ENCODE data around the gene WDR4.
"Not testable (repeated sequence)": the region's sequence is repeated elsewhere in the genome, so short reads cannot be mapped to it uniquely, and the experiment has no call there.

Gene WDR4, protein sequence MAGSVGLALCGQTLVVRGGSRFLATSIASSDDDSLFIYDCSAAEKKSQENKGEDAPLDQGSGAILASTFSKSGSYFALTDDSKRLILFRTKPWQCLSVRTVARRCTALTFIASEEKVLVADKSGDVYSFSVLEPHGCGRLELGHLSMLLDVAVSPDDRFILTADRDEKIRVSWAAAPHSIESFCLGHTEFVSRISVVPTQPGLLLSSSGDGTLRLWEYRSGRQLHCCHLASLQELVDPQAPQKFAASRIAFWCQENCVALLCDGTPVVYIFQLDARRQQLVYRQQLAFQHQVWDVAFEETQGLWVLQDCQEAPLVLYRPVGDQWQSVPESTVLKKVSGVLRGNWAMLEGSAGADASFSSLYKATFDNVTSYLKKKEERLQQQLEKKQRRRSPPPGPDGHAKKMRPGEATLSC

GRCh38 chr21:42878993-42879787, at the start of gene WDR4:
TSS of gene WDR4 (minus strand) at chr21:42879539. CDS start at chr21:42879495, 44 bp downstream.
- Mint-ChIP-seq H3K4me1 (peaks cover 27% of the 10 kb centered on the region), H3K36me3 (peaks cover 57% of the 10 kb centered on the region), H3K9me3 (no peaks in the 10 kb centered on the region), H3K27ac (peak within 1 kb of the TSS; percentile 98), H3K4me3 (peak within 1 kb of the TSS; percentile 92)
- peak; percentile 99 for DNase-seq (ENCODE audit: low spot score in 2 of 2)
- peak; percentile 97 for ATAC-seq

DNA sequence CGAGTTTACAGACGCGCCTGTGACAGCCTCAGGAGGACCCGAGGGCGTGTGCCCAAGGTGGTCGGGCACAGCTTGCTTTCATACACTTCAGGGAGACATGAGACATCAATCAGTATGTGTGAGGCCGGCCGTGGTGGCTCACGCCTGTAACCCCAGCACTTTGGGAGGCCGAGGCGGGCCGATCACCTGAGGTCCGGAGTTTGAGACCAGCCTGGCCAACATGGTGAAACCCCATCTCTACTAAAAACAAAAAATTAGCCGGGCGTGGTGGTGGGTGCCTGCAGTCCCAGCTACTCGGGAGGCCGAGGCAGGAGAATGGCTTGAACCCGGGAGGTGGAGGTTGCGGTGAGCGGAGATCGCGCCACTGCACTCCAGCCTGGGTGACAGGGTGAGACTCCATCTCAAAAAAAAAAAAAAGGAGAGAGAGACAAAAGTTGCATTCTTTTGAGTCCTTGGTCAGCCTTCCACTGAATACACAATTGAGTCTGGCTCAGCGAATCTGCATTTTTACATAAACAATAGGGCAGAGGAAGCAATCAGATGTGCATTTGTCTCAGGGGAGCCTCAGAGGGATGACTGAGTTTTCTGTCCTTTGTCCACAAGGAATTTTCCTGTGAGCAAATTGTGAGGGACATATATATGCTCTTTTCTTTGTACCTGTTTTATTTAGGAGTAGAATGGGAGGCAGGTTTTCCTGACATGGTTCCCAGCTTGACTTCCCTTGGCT, 48.3 kb upstream of the WDR4 start:
- peaks cover 13% of the 10 kb centered on the region for H3K4me1 Mint-ChIP-seq
- H3K36me3 Mint-ChIP-seq; ATAC-seq; H3K9me3 Mint-ChIP-seq; DNase-seq (ENCODE audit: low spot score in 2 of 2); H3K4me3 Mint-ChIP-seq; H3K27ac Mint-ChIP-seq: not testable (repeated sequence)

DNA sequence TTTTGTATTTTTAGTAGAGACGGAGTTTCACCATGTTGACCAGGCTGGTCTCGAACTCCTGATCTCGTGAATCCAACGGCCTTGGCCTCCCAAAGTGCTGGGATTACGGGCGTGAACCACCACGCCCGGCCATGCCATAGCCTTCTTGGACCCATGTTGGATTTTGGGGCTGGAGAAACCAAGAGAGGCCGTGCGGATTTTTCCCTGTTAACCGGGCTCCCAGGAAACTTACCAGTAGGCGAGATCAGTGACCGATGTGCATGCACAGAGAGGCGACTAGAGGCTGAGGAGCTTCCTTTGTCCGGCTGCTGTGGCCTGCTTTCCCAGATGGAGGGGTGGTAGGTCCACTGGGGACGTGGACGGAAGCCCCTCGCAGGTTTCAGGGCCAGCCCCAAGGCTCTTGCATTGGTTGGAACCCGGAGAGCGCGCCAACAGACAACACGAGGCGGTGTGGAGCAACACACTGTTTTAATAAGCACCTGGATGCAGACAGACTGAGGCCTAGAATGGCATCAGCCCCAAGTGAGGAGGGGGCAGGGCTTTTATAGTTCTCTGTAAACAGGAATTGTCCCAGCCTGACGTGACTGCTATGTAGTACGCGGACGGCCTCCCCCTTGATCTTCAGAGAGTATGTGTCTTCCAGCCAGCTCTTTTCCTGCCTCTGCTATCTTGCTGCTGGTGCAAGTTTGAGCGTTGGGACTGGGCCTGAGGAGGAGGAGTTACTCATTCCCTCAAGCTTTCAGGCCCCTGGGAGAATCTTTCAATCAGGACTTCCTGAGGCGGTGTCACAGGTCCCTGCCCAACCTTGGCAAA, 46.0 kb upstream of the WDR4 start, which contains the start of gene ERVH48-1:
TSS of gene ERVH48-1 (minus strand) at position 517 of the 813 bp plus-strand sequence. CDS start 6,624 bp downstream, outside the sequence.
- Mint-ChIP-seq H3K4me1 (peaks cover 13% of the 10 kb centered on the region), H3K36me3 (no peaks in the 10 kb centered on the region), H3K27ac (peak within 1 kb of the TSS; percentile 96), H3K9me3 (no peaks in the 10 kb centered on the region), H3K4me3 (peak within 1 kb of the TSS; percentile 55)
- ATAC-seq (no peak), DNase-seq (ENCODE audit: low spot score in 2 of 2) (no peak)

DNA sequence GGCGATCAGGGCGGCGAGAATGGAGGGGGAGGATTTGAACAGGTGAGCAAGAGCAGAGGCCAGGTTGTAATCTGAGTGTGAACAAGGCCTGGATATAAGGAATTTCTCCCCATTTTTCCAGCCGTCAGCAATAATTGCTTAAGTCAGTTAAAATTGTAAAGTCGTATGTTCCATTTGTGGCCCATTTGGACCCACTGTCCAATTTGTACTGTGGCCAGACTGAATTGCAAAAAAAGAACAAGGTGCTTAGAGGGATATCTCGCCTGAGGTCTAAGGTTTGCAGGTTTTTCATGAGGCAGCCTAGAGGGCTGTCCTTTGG, 45.1 kb upstream of the WDR4 start:
- ATAC-seq, result no peak
- peak overlapping the region; percentile 96 for H3K27ac Mint-ChIP-seq
- H3K9me3 Mint-ChIP-seq, result no peaks in the 10 kb centered on the region
- H3K36me3 Mint-ChIP-seq, result no peaks in the 10 kb centered on the region
- peak overlapping the region; percentile 55 for H3K4me3 Mint-ChIP-seq
- peaks cover 13% of the 10 kb centered on the region for H3K4me1 Mint-ChIP-seq
- DNase-seq (ENCODE audit: low spot score in 2 of 2), result no peak

DNA sequence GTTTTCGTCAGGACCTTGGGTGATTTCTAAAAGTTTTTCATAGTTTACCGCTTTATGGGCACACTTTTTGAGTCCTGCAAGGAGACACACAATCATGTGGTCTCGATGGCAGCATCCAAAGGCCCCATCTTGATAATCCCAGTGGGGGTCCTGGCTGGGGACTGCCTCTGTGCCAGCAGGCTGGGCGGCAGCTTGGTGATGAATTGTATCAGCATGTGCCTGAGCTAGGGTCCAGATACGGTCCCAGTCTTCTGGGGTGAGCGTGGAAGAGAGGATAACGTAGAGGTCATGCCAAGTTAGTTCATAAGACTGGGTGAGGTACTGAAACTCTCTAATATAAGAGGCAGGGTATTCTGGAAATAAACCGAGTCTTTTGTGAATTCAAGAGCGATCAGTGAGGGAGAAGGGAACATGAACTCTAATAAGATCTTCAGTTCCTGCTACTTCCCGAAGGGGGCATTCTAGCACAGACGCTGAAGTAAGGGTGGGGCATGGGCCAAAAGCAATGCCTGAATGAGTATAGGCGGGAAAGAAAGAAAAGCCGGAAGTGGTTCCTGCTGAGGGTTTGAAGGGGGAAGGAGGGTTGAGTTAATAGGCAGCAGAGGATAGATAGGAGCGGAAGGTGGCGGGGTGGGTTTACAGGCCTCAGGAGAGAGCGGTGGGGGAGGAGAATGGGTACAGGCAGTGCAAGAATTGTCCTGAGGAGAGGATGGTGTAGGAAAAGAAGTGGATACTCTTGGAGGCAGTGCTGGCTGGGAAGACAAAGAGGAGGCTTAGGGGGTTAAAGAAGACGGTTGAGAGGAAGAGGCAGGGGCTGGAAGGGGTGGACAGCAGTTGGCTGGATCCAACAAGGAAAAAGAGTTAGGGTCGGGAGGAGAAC, 44.5 kb upstream of the WDR4 start:
- peak overlapping the region; percentile 55 for H3K4me3 Mint-ChIP-seq
- H3K9me3 Mint-ChIP-seq, result no peaks in the 10 kb centered on the region
- H3K27ac Mint-ChIP-seq, result peak overlapping the region; percentile 96
- peak; percentile 53 to 82 for DNase-seq (ENCODE audit: low spot score in 2 of 2)
- no peaks in the 10 kb centered on the region for H3K36me3 Mint-ChIP-seq
- ATAC-seq, result peak; percentile 97
- H3K4me1 Mint-ChIP-seq, result peaks cover 13% of the 10 kb centered on the region

DNA sequence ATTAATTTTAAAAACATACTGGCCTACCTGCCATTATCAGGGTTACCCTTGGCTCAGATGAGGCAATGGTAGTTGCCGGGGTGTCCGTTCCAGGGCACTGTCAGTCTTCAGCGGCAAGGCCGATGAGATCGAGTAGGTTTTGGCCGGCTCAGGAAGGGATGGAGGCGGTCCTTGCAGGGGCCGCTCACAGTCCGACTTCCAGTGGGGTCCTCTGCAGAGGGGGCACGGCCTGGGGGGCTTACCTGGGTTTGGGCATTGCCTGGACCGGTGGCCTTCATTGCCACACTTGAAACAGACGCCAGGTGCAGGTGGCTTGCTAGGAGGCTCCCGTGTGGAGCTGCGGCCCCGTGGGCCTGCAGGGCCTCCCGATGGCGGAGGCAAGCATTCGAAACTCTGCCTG, 43.6 kb upstream of the WDR4 start:
- Mint-ChIP-seq H3K9me3 (no peaks in the 10 kb centered on the region), H3K36me3 (no peaks in the 10 kb centered on the region)
- ATAC-seq, result no peak

GRCh38 chr21:42921927-42922326, 42.6 kb upstream of the WDR4 start:
- no peak overlapping the region for H3K4me3 Mint-ChIP-seq
- ATAC-seq, result no peak
- H3K9me3 Mint-ChIP-seq, result no peaks in the 10 kb centered on the region
- no peak for DNase-seq (ENCODE audit: low spot score in 2 of 2)
- H3K4me1 Mint-ChIP-seq, result peaks cover 13% of the 10 kb centered on the region
- H3K36me3 Mint-ChIP-seq, result no peaks in the 10 kb centered on the region
- H3K27ac Mint-ChIP-seq, result no peak overlapping the region

More for the DNA sequence above, 43.6 kb upstream of the WDR4 start:
- no peak overlapping the region for H3K4me3 Mint-ChIP-seq
- peaks cover 13% of the 10 kb centered on the region for H3K4me1 Mint-ChIP-seq
- DNase-seq (ENCODE audit: low spot score in 2 of 2), result no peak
- H3K27ac Mint-ChIP-seq, result no peak overlapping the region

DNA sequence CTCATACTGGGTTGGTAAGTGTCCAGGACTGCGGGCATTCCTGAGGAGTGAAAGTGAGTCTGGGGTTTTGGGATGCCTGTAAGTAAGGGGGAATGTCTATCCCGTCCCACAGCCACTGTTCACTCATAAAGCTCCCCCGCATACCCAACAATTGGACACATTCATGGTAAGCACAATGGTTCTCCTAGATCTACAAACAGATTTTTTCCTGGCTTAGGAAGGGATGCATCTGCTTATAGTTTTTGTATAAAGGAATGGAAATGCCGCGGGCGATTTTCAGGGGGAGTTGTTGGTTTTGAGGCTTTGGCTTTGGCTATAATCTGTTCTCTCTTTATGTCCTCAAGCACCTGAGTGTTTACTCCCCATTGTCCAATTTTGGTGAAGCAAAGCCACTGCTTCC, 39.0 kb upstream of the WDR4 start:
- peaks cover under 1% of the 10 kb centered on the region for H3K4me1 Mint-ChIP-seq
- H3K9me3 Mint-ChIP-seq, result no peaks in the 10 kb centered on the region
- H3K36me3 Mint-ChIP-seq, result peaks cover 7% of the 10 kb centered on the region
- no peak for DNase-seq (ENCODE audit: low spot score in 2 of 2)
- ATAC-seq, result no peak
- H3K4me3 Mint-ChIP-seq, result no peak overlapping the region
- no peak overlapping the region for H3K27ac Mint-ChIP-seq

DNA sequence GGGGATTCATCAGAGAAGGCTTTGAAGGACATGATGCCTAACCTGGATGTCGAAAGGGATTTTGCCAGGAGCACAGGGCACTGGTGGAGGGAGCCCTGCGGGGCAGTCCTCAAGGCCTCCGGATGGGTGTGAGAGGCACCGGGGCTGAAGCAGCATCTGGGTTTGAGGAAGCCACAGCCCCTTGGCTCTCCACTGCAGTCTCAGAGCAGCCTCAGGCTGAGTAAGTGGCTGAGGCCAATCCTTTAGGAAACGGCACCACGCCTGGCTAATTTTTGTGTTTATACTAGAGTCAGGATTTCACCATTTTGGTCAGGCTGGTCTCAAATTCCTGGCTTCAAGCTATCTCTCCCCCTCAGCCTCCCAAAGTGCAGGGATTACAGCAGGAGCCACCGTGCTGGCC, 34.1 kb upstream of the WDR4 start:
- Mint-ChIP-seq H3K27ac (no peak overlapping the region), H3K4me3 (no peak overlapping the region)

GRCh38 chr21:42911920-42912319, 32.6 kb upstream of the WDR4 start:
- peaks cover 62% of the 10 kb centered on the region for H3K36me3 Mint-ChIP-seq
- not testable (repeated sequence) for H3K27ac Mint-ChIP-seq; H3K9me3 Mint-ChIP-seq; DNase-seq (ENCODE audit: low spot score in 2 of 2); H3K4me1 Mint-ChIP-seq; H3K4me3 Mint-ChIP-seq; ATAC-seq

More for the DNA sequence above, 34.1 kb upstream of the WDR4 start:
- H3K36me3 Mint-ChIP-seq, result peaks cover 47% of the 10 kb centered on the region
- no peaks in the 10 kb centered on the region for H3K9me3 Mint-ChIP-seq
- ATAC-seq (no peak), DNase-seq (ENCODE audit: low spot score in 2 of 2) (no peak)
- H3K4me1 Mint-ChIP-seq, result no peaks in the 10 kb centered on the region

GRCh38 chr21:42908484-42908883, 29.1 kb upstream of the WDR4 start:
- not testable (repeated sequence) for H3K27ac Mint-ChIP-seq; DNase-seq (ENCODE audit: low spot score in 2 of 2); H3K9me3 Mint-ChIP-seq; H3K4me3 Mint-ChIP-seq; H3K4me1 Mint-ChIP-seq; ATAC-seq
- peaks cover 90% of the 10 kb centered on the region for H3K36me3 Mint-ChIP-seq

- Mint-ChIP-seq H3K4me3 (no peak overlapping the region), H3K4me1 (no peaks in the 10 kb centered on the region), H3K9me3 (no peaks in the 10 kb centered on the region), H3K36me3 (peaks cover 98% of the 10 kb centered on the region), H3K27ac (no peak overlapping the region)
- no peak for ATAC-seq
- no peak for DNase-seq (ENCODE audit: low spot score in 2 of 2)
Observed at GRCh38 chr21:42906233-42906632, 26.9 kb upstream of the WDR4 start.

GRCh38 chr21:42905195-42905594, 25.9 kb upstream of the WDR4 start:
- H3K9me3 Mint-ChIP-seq, result no peaks in the 10 kb centered on the region
- DNase-seq (ENCODE audit: low spot score in 2 of 2) (no peak), ATAC-seq (no peak)
- peak overlapping the region; percentile 32 for H3K27ac Mint-ChIP-seq
- H3K4me3 Mint-ChIP-seq, result no peak overlapping the region
- peaks cover 95% of the 10 kb centered on the region for H3K36me3 Mint-ChIP-seq
- no peaks in the 10 kb centered on the region for H3K4me1 Mint-ChIP-seq

- H3K4me1 Mint-ChIP-seq, result peaks cover under 1% of the 10 kb centered on the region
- ATAC-seq (no peak), DNase-seq (ENCODE audit: low spot score in 2 of 2) (no peak)
- H3K9me3 Mint-ChIP-seq, result no peaks in the 10 kb centered on the region
- H3K27ac Mint-ChIP-seq, result no peak overlapping the region
- H3K36me3 Mint-ChIP-seq, result peaks cover 93% of the 10 kb centered on the region
- H3K4me3 Mint-ChIP-seq, result no peak overlapping the region
Observed at GRCh38 chr21:42903817-42904216, 24.5 kb upstream of the WDR4 start.

All from stimulated activated effector memory CD8-positive, alpha-beta T cell treated with anti-CD3 and anti-CD28 coated beads, Interleukin-12 subunit alpha, Interleukin-12 subunit beta, amount 100 ng/mL, for 72 hours (primary cell).